GM19025 (cell line): ENCODE results near the gene EPDR1.

Source experiments
- ATAC-seq: cut with Tn5 transposase; IDR thresholded peaks from one replicate; pipeline ENCODE4 v1.9.1; 2021; ENCODE audit warnings: mild to moderate bottlenecking, low read depth, moderate library complexity; ENCODE audit not compliant: unreplicated experiment

The EPDR1 gene

GRCh38 chr7:37973915-37974314 is 53.5 kb downstream of the EPDR1 start:
- ATAC-seq = no peak

GRCh38 chr7:37974711-37975110 is 54.3 kb downstream of the EPDR1 start:
- no peak for ATAC-seq

GRCh38 chr7:37977243-37977642 is 56.8 kb downstream of the EPDR1 start:
- no peak for ATAC-seq

DNA sequence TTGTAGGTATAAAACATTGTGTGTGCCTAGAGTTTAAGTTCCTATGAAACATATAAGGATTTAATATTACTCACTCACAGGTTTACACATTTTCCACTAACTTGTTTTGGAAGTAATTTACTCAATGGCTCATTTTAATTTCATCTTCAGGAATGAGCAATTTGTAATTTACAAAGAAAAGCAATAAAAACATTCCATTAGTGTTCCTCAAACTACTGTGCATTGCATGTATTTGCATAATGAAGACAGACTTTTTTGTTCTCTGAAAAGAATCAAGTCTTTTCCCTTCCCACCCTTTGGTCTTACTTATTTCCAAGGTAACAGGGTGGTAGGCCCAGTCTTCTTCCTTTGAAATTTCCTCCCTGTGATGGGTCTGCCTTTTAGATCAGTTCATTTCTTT is 61.2 kb downstream of the EPDR1 start:
- ATAC-seq = no peak

- ATAC-seq = no peak
Observed at GRCh38 chr7:37982423-37982822, 62.0 kb downstream of the EPDR1 start.

DNA sequence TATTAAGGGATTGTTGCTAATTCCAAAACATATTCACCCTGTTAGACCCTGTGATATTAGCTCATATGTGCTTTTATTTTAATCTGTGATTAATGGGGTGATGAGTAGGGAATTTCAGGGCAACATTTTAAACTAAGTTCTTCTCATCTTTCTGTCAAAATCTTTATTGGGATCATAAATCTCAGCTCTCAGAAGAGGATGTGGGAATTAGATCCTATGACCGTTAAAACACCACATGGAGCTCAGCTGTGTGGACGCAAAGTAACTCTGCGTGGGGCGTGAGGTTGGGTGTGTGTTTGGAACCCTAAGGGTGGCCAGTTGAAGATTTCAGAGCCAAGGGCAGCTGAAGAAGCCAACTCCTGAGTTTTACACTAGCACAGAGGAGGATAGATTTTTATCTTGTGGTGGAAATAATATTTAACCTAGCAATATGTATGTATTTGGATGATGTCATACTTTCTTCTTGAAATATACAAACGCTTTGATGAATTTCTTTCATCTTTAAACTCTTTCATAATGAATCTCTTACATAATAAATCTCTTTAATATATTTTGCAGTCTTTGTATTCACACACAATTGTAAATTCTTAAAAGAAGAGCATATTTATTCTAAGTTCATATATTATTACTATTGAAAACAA is 64.4 kb downstream of the EPDR1 start:
- no peak for ATAC-seq

DNA sequence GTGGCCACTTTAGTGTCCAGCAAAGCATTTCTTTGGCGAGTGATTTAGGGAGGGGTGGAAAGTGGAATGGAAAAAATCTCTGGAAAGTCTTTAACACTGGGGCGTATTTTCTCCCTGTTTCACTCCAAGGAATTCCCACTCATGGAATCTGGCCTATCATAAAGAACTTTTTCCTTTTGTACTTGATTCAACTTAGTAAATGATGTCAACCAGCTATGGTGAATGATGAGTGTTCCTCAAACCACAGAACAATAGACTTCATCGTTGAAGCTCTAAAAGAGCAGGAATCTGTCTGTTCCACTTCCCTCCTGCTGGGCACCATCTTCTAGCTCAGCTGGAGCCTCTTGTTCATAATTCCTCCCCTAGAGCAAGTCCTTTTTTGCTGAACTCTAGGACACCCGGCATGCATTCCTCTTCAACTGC is 66.5 kb downstream of the EPDR1 start:
- no peak for ATAC-seq

GRCh38 chr7:37987732-37988131 is 67.3 kb downstream of the EPDR1 start:
- no peak for ATAC-seq

GRCh38 chr7:37988721-37989650 is 68.5 kb downstream of the EPDR1 start:
- ATAC-seq = no peak

DNA sequence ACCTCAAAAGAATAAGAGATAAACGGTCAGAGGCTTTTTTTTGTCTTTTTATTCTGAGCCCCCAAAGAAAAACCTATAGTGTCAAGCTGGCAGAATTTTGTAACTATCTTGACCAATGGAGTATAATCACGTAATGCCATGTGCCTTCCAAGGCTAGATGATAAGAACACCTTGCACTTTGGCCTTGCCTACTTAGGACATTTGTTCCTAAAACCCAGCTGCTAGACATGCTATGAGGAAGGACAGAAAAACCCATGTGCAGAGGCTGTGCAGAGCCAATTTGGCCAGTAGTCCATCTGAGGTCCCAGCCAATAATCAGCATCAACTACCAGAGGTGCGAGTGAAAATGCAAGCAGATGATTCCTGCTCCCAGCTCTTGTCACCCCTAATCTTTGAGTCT is 69.9 kb downstream of the EPDR1 start:
- no peak for ATAC-seq

DNA sequence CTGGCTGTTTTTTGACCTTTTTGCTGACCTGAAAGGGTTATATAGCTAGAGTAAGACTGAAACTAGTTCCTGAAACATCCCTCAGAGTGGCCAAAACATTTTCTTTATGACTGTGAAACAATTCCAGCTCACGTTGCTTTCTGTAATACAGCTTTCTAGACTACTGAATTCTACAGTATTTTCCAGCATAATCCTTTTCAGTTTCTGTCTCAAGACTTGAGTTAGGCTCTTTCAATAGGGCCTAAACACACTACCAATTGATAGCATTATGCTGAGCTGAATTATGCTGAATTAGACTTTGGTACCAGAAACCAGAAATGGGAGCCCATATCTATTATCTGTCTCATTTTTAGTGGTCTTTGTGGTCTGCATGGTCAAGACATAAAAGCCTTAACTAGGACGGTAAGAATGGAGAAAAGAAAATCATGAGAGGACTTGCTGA is 72.6 kb downstream of the EPDR1 start:
- ATAC-seq = no peak

- ATAC-seq = no peak
Observed at GRCh38 chr7:37999673-38000072, 79.2 kb downstream of the EPDR1 start.

DNA sequence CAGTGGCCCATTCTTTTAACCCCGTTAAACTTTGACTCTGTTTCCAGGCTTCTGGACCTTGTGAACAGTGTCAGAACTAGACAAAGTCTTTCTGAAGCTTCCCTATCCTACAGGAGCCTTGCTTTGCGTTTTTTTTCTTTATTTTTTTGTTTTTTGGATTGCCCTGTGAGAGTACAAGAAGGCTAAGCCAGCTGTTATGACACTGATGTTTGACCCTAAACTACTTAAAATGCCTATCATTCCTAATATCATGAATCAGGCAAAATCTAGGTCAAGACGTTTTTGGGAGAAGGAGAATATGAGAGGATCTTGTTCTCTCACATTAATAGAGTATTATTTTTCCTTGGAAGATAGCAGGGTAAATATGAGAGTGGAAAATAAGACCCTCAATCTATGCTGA is 79.8 kb downstream of the EPDR1 start:
- ATAC-seq = no peak
